ENCODE measurements around the gene COL25A1.
"Not testable (repeated sequence)": the region's sequence is repeated elsewhere in the genome, so short reads cannot be mapped to it uniquely, and the experiment has no call there.

COL25A1 gene

DNA sequence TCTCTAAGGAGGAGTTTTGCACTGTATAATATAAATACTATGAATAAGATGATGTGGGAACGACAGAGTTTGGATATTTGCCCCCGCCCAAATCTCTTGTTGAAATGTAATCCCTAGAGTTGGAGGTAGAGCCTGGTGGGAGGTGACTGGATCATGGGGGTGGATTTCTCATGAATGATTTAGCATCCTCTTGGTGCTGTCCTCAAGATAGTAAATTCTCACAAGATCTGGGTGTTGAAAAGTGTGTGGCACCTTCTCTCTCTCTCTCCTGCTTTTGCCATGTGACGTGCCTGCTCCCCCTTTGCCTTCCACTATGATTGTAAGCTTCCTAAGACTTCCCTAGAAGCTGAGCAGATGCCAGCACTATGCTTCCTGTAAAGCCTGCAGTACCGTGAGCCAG lies 298.0 kb downstream of the COL25A1 start:
- no peak overlapping the region for H3K4me3 ChIP-seq (replicated peaks; ENCODE audit: low read depth, low read length)
- no peak for TF ChIP-seq CTCF (IDR thresholded peaks at IDR 0.05; ENCODE audit: low read depth, low read length, missing control alignments)
- no peak for DNase-seq (ENCODE audit: extremely low read depth, low read depth)

GRCh38 chr4:109003964-109004363 lies 298.5 kb downstream of the COL25A1 start:
- no peak for DNase-seq (ENCODE audit: extremely low read depth, low read depth)
- no peak overlapping the region for H3K4me3 ChIP-seq (replicated peaks; ENCODE audit: low read depth, low read length)
- no peak for TF ChIP-seq CTCF (IDR thresholded peaks at IDR 0.05; ENCODE audit: low read depth, low read length, missing control alignments)

- H3K4me3 ChIP-seq (replicated peaks; ENCODE audit: low read depth, low read length) = no peak overlapping the region
- TF ChIP-seq CTCF (IDR thresholded peaks at IDR 0.05; ENCODE audit: low read depth, low read length, missing control alignments) = no peak
- peak; percentile 54 for DNase-seq (ENCODE audit: extremely low read depth, low read depth)
Observed at GRCh38 chr4:108991551-108992328, 310.7 kb downstream of the COL25A1 start.

- no peak for TF ChIP-seq CTCF (IDR thresholded peaks at IDR 0.05; ENCODE audit: low read depth, low read length, missing control alignments)
- H3K4me3 ChIP-seq (replicated peaks; ENCODE audit: low read depth, low read length) = no peak overlapping the region
- no peak for DNase-seq (ENCODE audit: extremely low read depth, low read depth)
Observed at GRCh38 chr4:108988464-108989195, 313.8 kb downstream of the COL25A1 start.

GRCh38 chr4:108984495-108984894 lies 318.0 kb downstream of the COL25A1 start:
- not testable (repeated sequence) for H3K4me3 ChIP-seq (replicated peaks; ENCODE audit: low read depth, low read length); DNase-seq (ENCODE audit: extremely low read depth, low read depth)

DNA sequence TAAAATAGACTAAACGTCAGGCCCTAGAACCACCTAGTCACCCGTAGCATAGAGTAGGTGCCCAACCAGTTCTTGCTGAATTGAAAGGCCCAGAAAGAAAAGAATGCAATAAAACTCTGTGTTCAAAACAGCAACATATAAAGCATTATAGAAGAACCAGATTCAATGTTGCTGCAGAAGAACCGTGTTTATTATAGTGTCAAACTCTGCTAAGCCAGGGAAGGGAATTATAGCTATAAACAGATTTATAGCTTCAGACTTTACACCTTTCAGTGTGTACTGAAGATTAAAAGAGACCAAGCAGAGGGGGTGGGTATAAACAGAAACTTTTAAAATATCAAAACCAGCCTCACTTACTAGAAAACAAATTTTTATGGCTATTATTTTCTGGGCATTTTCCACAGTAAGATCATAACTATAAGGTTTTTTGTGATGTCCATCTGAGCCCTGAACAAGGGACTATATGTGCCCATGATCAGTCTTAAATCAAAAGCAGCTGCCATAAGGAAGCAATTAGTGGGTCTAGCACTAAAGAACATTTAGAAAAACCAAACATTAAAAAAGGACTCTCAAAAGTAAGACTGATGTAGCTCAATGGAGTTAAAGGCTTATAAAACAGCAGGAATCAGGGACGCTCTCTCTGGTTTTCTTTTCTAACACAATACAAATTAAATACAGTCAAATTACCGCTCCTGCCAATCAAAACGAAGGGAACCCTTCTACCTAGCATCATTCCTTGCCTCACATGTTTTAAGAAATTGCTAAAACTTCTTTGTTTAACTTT lies 319.9 kb downstream of the COL25A1 start:
- no peak for DNase-seq (ENCODE audit: extremely low read depth, low read depth)
- no peak overlapping the region for H3K4me3 ChIP-seq (replicated peaks; ENCODE audit: low read depth, low read length)
- TF ChIP-seq CTCF (IDR thresholded peaks at IDR 0.05; ENCODE audit: low read depth, low read length, missing control alignments) = no peak

Data from HFF-Myc (cell line).